T-helper 17 cell (primary cell): ENCODE measurements around the gene SCCPDH. TPM values are rescaled to one million over a fixed set of nuclear protein-coding genes. Genes with fewer than 3 reads are reported as not detected.

Experiments
- ATAC-seq: fragments of 150-1000 bp; cut with Tn5 transposase; 2 replicates; pipeline ENCODE4 v1.10.0; 2021; ENCODE audit warnings: mild to moderate bottlenecking, moderate library complexity
- DNase-seq, 3 donors: peaks; one replicate each; pipeline versions ENCODE4 v3.0.0 to v3.0.0-alpha.2; 2020 to 2021
- H3K9me3 ChIP-seq: one replicate; pipeline ENCODE4 v1.7.0; 2013; ENCODE audit warnings: low read length, mild to moderate bottlenecking; ENCODE audit not compliant: control insufficient read depth, poor library complexity, severe bottlenecking
- H3K27ac Mint-ChIP-seq: one replicate; pipeline ENCODE4 v1.8.0; 2022; ENCODE audit warnings: mild to moderate bottlenecking, moderate library complexity, mixed read lengths
- H3K27me3 Mint-ChIP-seq: one replicate; pipeline ENCODE4 v1.8.0; 2022; ENCODE audit warnings: mixed read lengths
- H3K36me3 Mint-ChIP-seq: one replicate; pipeline ENCODE4 v1.8.0; 2022; ENCODE audit warnings: low read depth, mixed read lengths
- H3K4me1 Mint-ChIP-seq: one replicate; pipeline ENCODE4 v1.8.0; 2022; ENCODE audit warnings: mild to moderate bottlenecking, mixed read lengths
- H3K4me3 Mint-ChIP-seq: one replicate; pipeline ENCODE4 v1.8.0; 2022; ENCODE audit warnings: mild to moderate bottlenecking, moderate library complexity, mixed read lengths
- total RNA-seq, 4 donors: library from RNA in 2 of 4; stranded (reverse) in 2 of 4; gene quantifications; one replicate each; pipeline ENCODE4 v1.2.3 and lab custom pipeline; 2022 to 2026

The SCCPDH gene
- total RNA-seq, result 1 to 10 TPM; 1.9 to 3.2 TPM
- total RNA-seq (lab: John Stamatoyannopoulos, UW), result 5.3 to 7.0 reads per million in 2 donors

GRCh38 chr1:246724016-246724730 lies at the start of gene SCCPDH:
TSS of gene SCCPDH (plus strand) at chr1:246724409. CDS start at chr1:246724423, 14 bp downstream.
- DNase-seq (peak; percentile 16 to 24 (median 23)), ATAC-seq (peak; percentile 89)
- Mint-ChIP-seq H3K4me1 (peaks cover 3% of the 10 kb centered on the region), H3K27me3 (peaks cover 4% of the 10 kb centered on the region), H3K36me3 (peaks cover 2% of the 10 kb centered on the region), H3K4me3 (peak within 1 kb of the TSS; percentile 87), H3K27ac (peak within 1 kb of the TSS; percentile 51)
- H3K9me3 ChIP-seq, result no peaks in the 10 kb centered on the region

- no peaks in the 10 kb centered on the region for H3K9me3 ChIP-seq
- ATAC-seq (no peak), DNase-seq (no peak)
- Mint-ChIP-seq H3K4me3 (no peak overlapping the region), H3K27ac (no peak overlapping the region), H3K4me1 (no peaks in the 10 kb centered on the region), H3K27me3 (no peaks in the 10 kb centered on the region), H3K36me3 (no peaks in the 10 kb centered on the region)
These were observed 46.4 kb upstream of the SCCPDH start for GRCh38 chr1:246677842-246678241.

GRCh38 chr1:246678816-246679793 lies 45.1 kb upstream of the SCCPDH start:
- H3K27ac Mint-ChIP-seq, result peak overlapping the region; percentile 19
- no peaks in the 10 kb centered on the region for H3K27me3 Mint-ChIP-seq

GRCh38 chr1:246679794-246680177 lies 44.4 kb upstream of the SCCPDH start:
- Mint-ChIP-seq H3K4me3 (no peak overlapping the region), H3K27me3 (no peaks in the 10 kb centered on the region), H3K36me3 (no peaks in the 10 kb centered on the region), H3K4me1 (no peaks in the 10 kb centered on the region), H3K27ac (peak overlapping the region; percentile 19)
- ATAC-seq (no peak), DNase-seq (no peak)
- no peaks in the 10 kb centered on the region for H3K9me3 ChIP-seq

More at GRCh38 chr1:246678816-246679793, 45.1 kb upstream of the SCCPDH start:
- DNase-seq (no peak), ATAC-seq (no peak)
- no peaks in the 10 kb centered on the region for H3K4me1 Mint-ChIP-seq
- no peak overlapping the region for H3K4me3 Mint-ChIP-seq
- no peaks in the 10 kb centered on the region for H3K36me3 Mint-ChIP-seq
- no peaks in the 10 kb centered on the region for H3K9me3 ChIP-seq

GRCh38 chr1:246680190-246680589 lies 44.0 kb upstream of the SCCPDH start:
- no peaks in the 10 kb centered on the region for H3K36me3 Mint-ChIP-seq
- ATAC-seq, result no peak
- H3K27ac Mint-ChIP-seq, result no peak overlapping the region
- no peak for DNase-seq
- no peaks in the 10 kb centered on the region for H3K27me3 Mint-ChIP-seq
- H3K4me3 Mint-ChIP-seq, result no peak overlapping the region
- H3K4me1 Mint-ChIP-seq, result no peaks in the 10 kb centered on the region
- H3K9me3 ChIP-seq, result no peaks in the 10 kb centered on the region

GRCh38 chr1:246680696-246681130 lies 43.5 kb upstream of the SCCPDH start:
- no peaks in the 10 kb centered on the region for H3K9me3 ChIP-seq
- no peaks in the 10 kb centered on the region for H3K36me3 Mint-ChIP-seq
- H3K27me3 Mint-ChIP-seq, result no peaks in the 10 kb centered on the region
- no peak overlapping the region for H3K27ac Mint-ChIP-seq
- ATAC-seq, result no peak
- H3K4me3 Mint-ChIP-seq, result no peak overlapping the region
- no peaks in the 10 kb centered on the region for H3K4me1 Mint-ChIP-seq
- DNase-seq, result no peak

- no peaks in the 10 kb centered on the region for H3K4me1 Mint-ChIP-seq
- no peaks in the 10 kb centered on the region for H3K36me3 Mint-ChIP-seq
- H3K9me3 ChIP-seq, result no peaks in the 10 kb centered on the region
- no peak overlapping the region for H3K4me3 Mint-ChIP-seq
- ATAC-seq, result no peak
- no peaks in the 10 kb centered on the region for H3K27me3 Mint-ChIP-seq
- H3K27ac Mint-ChIP-seq, result peak overlapping the region; percentile 45
- DNase-seq, result no peak
These were observed 42.0 kb upstream of the SCCPDH start for GRCh38 chr1:246681900-246682895.

GRCh38 chr1:246683521-246683920 lies 40.7 kb upstream of the SCCPDH start:
- no peaks in the 10 kb centered on the region for H3K4me1 Mint-ChIP-seq

GRCh38 chr1:246687002-246687401 lies 37.2 kb upstream of the SCCPDH start:
- H3K27me3 Mint-ChIP-seq, result peaks cover 4% of the 10 kb centered on the region
- H3K4me3 Mint-ChIP-seq, result no peak overlapping the region
- H3K4me1 Mint-ChIP-seq, result peaks cover 3% of the 10 kb centered on the region
- ATAC-seq (no peak), DNase-seq (no peak)
- H3K9me3 ChIP-seq, result no peaks in the 10 kb centered on the region
- no peak overlapping the region for H3K27ac Mint-ChIP-seq
- no peaks in the 10 kb centered on the region for H3K36me3 Mint-ChIP-seq

More at GRCh38 chr1:246683521-246683920, 40.7 kb upstream of the SCCPDH start:
- no peaks in the 10 kb centered on the region for H3K9me3 ChIP-seq
- no peak for ATAC-seq
- no peak overlapping the region for H3K27ac Mint-ChIP-seq
- no peak for DNase-seq
- H3K36me3 Mint-ChIP-seq, result no peaks in the 10 kb centered on the region
- H3K27me3 Mint-ChIP-seq, result peaks cover 4% of the 10 kb centered on the region
- no peak overlapping the region for H3K4me3 Mint-ChIP-seq

GRCh38 chr1:246689409-246690008 lies 34.7 kb upstream of the SCCPDH start:
- Mint-ChIP-seq H3K4me3 (no peak overlapping the region), H3K36me3 (no peaks in the 10 kb centered on the region), H3K4me1 (peaks cover 3% of the 10 kb centered on the region), H3K27ac (peak overlapping the region; percentile 4), H3K27me3 (peaks cover 4% of the 10 kb centered on the region)
- ATAC-seq, result peak; percentile 92
- peak in 1 of 3 donors; percentile 12 for DNase-seq
- no peaks in the 10 kb centered on the region for H3K9me3 ChIP-seq

- no peak for ATAC-seq
- no peak for DNase-seq
- Mint-ChIP-seq H3K4me1 (peaks cover 3% of the 10 kb centered on the region), H3K27me3 (peaks cover 4% of the 10 kb centered on the region), H3K27ac (peak overlapping the region; percentile 4), H3K36me3 (no peaks in the 10 kb centered on the region), H3K4me3 (no peak overlapping the region)
- no peaks in the 10 kb centered on the region for H3K9me3 ChIP-seq
These were observed 34.1 kb upstream of the SCCPDH start for GRCh38 chr1:246690100-246690499.
